22Rv1 (cell line): ENCODE data around the gene NRG3.

Source experiments
- ZFX ChIP-seq: fragments of 450-650 bp; IDR thresholded peaks from 2 replicates; pipeline ENCODE4 v1.6.1; 2017; ENCODE audit warnings: antibody characterized with exemption, borderline replicate concordance
- TF ChIP-seq, protein P1 (sequence below): fragments of 450-650 bp; IDR thresholded peaks from 2 replicates; pipeline ENCODE4 v1.5.1; 2017; ENCODE audit warnings: mild to moderate bottlenecking

DNA sequence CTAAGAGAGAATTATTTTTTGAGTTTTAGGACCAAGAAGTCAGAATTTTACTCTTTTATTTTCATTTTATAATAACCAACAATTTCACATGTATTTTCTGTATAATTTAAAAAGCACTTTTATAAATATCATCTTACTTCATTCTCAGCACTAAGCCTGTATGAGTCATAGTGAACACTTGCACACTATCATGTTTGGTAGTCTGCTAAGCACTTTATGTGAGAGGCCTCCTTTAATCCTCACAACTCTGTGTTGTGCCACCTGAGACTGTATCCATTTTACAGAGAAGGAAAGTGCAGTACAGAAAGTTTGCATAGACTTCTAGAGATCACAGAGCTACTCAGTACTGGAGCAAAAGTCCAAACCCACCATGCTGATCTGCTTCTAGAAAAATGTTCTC is 939.6 kb downstream of the NRG3 start:
- TF ChIP-seq, protein P1, sequence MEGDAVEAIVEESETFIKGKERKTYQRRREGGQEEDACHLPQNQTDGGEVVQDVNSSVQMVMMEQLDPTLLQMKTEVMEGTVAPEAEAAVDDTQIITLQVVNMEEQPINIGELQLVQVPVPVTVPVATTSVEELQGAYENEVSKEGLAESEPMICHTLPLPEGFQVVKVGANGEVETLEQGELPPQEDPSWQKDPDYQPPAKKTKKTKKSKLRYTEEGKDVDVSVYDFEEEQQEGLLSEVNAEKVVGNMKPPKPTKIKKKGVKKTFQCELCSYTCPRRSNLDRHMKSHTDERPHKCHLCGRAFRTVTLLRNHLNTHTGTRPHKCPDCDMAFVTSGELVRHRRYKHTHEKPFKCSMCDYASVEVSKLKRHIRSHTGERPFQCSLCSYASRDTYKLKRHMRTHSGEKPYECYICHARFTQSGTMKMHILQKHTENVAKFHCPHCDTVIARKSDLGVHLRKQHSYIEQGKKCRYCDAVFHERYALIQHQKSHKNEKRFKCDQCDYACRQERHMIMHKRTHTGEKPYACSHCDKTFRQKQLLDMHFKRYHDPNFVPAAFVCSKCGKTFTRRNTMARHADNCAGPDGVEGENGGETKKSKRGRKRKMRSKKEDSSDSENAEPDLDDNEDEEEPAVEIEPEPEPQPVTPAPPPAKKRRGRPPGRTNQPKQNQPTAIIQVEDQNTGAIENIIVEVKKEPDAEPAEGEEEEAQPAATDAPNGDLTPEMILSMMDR, result no peak
- TF ChIP-seq ZFX, result no peak
